ENCODE data around the gene NELFA. TPM values are rescaled to one million over a fixed set of nuclear protein-coding genes. Genes with fewer than 3 reads are reported as not detected.

The NELFA gene
- polyA plus RNA-seq, 1 donor (not counting 4 experiments of a cell fraction or from before 2014, with no cell fraction given) = 9.9 TPM

DNA sequence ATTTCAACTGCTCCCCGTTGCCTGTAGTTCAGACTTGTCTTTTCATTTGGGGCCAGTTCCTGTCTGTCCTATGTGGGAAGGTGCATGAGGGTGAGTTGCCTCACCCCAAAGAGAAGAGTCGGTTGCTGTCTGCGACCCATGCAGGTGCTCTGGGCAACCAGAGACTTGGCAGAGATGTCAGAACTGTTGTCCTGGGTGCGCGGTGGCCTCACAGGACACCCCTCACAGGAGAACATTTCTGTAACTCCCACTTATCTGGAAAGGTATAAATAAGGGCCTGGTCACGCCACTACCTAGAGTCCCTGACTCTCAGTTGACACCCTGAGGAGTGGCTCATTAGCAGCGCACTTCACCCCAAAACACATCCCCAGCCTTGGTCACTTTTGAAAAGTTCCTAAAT is 40.6 kb upstream of the NELFA start:
- H3K79me2 ChIP-seq (ENCODE audit: control insufficient read depth, insufficient read depth, low read length) = no peaks in the 10 kb centered on the region
- no peaks in the 10 kb centered on the region for H3K9me3 ChIP-seq (ENCODE audit: control insufficient read depth, low read depth, low read length)
- H3K4me3 ChIP-seq (ENCODE audit: control insufficient read depth in 2 of 3, extremely low read depth in 1 of 3, insufficient read depth in 2 of 3, low read depth in 1 of 3, low read length in 3 of 3) = no peak overlapping the region
- DNase-seq (ENCODE audit: low read depth, low spot score) = no peak
- no peak for TF ChIP-seq EZH2 (IDR thresholded peaks at IDR 0.05; ENCODE audit: low read length)
- TF ChIP-seq, protein P1, sequence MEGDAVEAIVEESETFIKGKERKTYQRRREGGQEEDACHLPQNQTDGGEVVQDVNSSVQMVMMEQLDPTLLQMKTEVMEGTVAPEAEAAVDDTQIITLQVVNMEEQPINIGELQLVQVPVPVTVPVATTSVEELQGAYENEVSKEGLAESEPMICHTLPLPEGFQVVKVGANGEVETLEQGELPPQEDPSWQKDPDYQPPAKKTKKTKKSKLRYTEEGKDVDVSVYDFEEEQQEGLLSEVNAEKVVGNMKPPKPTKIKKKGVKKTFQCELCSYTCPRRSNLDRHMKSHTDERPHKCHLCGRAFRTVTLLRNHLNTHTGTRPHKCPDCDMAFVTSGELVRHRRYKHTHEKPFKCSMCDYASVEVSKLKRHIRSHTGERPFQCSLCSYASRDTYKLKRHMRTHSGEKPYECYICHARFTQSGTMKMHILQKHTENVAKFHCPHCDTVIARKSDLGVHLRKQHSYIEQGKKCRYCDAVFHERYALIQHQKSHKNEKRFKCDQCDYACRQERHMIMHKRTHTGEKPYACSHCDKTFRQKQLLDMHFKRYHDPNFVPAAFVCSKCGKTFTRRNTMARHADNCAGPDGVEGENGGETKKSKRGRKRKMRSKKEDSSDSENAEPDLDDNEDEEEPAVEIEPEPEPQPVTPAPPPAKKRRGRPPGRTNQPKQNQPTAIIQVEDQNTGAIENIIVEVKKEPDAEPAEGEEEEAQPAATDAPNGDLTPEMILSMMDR (optimal IDR thresholded peaks at IDR 0.05 in 1 of 3, IDR thresholded peaks at IDR 0.05 in 1 of 3, conservative IDR thresholded peaks at IDR 0.05 in 1 of 3; ENCODE audit: extremely low read depth in 1 of 3, insufficient read depth in 2 of 3, low read length in 3 of 3) = no peak
- no peaks in the 10 kb centered on the region for H4K20me1 ChIP-seq (ENCODE audit: control insufficient read depth, extremely low read depth, insufficient read depth, low read length)
- peaks cover 38% of the 10 kb centered on the region for H3K27me3 ChIP-seq (ENCODE audit: control insufficient read depth, extremely low read depth, insufficient read depth, low read length)
- H2AFZ ChIP-seq (ENCODE audit: control insufficient read depth, low read length) = no peak overlapping the region
- no peak overlapping the region for H3K4me2 ChIP-seq (ENCODE audit: control insufficient read depth, extremely low read depth, insufficient read depth, low read depth, low read length)
- dilution Hi-C loops (cut with MboI; ENCODE audit: extremely low pct_ligation_motif_present, low sequenced_read_pairs) = no loop called here
- H3K9ac ChIP-seq (ENCODE audit: control insufficient read depth, extremely low read depth, insufficient read depth, low read length) = no peak overlapping the region
- no peak overlapping the region for H3K27ac ChIP-seq (ENCODE audit: control insufficient read depth, insufficient read depth, low read length)
- FAIRE-seq = no peak
- H3K9me1 ChIP-seq (ENCODE audit: control insufficient read depth, extremely low read depth, insufficient read depth, low read length) = no peaks in the 10 kb centered on the region
- no peaks in the 10 kb centered on the region for H3K4me1 ChIP-seq (ENCODE audit: control insufficient read depth, extremely low read depth, insufficient read depth, low read length)
- no peaks in the 10 kb centered on the region for H3K36me3 ChIP-seq (ENCODE audit: control insufficient read depth in 2 of 2, extremely low read depth in 1 of 2, insufficient read depth in 2 of 2, low read length in 2 of 2)

DNA sequence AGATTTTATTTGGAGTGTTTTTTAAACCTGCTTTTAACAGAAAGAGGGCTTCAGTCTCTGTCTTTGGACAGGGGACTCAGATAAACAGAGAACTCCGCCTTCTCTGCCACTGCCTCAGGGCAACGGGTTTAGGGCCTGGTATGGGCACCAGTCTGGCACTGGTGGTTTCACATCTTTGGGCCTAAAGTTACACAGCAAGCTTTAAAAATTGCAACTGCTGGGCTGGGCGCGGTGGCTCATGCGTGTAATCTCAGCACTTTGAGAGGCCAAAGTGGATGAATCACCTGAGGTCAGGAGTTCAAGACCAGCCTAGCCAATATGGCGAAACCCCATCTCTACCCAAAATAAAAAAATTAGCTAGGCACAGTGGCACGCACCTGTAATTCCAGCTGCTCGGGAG is 40.1 kb upstream of the NELFA start:
- Histone ChIP-seq H3K36me3 (ENCODE audit: control insufficient read depth in 2 of 2, extremely low read depth in 1 of 2, insufficient read depth in 2 of 2, low read length in 2 of 2) (no peaks in the 10 kb centered on the region), H3K27ac (ENCODE audit: control insufficient read depth, insufficient read depth, low read length) (no peak overlapping the region), H3K4me1 (ENCODE audit: control insufficient read depth, extremely low read depth, insufficient read depth, low read length) (no peaks in the 10 kb centered on the region), H2AFZ (ENCODE audit: control insufficient read depth, low read length) (no peak overlapping the region), H3K27me3 (ENCODE audit: control insufficient read depth, extremely low read depth, insufficient read depth, low read length) (peaks cover 32% of the 10 kb centered on the region), H3K9me3 (ENCODE audit: control insufficient read depth, low read depth, low read length) (no peaks in the 10 kb centered on the region), H4K20me1 (ENCODE audit: control insufficient read depth, extremely low read depth, insufficient read depth, low read length) (no peaks in the 10 kb centered on the region), H3K4me2 (ENCODE audit: control insufficient read depth, extremely low read depth, insufficient read depth, low read depth, low read length) (no peak overlapping the region), H3K9me1 (ENCODE audit: control insufficient read depth, extremely low read depth, insufficient read depth, low read length) (no peaks in the 10 kb centered on the region), H3K79me2 (ENCODE audit: control insufficient read depth, insufficient read depth, low read length) (no peaks in the 10 kb centered on the region), H3K9ac (ENCODE audit: control insufficient read depth, extremely low read depth, insufficient read depth, low read length) (no peak overlapping the region), H3K4me3 (ENCODE audit: control insufficient read depth in 2 of 3, extremely low read depth in 1 of 3, insufficient read depth in 2 of 3, low read depth in 1 of 3, low read length in 3 of 3) (no peak overlapping the region)
- DNase-seq (ENCODE audit: low read depth, low spot score) (no peak), FAIRE-seq (no peak)
- dilution Hi-C loops (cut with MboI; ENCODE audit: extremely low pct_ligation_motif_present, low sequenced_read_pairs) = no loop called here
- TF ChIP-seq EZH2 (IDR thresholded peaks at IDR 0.05; ENCODE audit: low read length) = no peak
- TF ChIP-seq, protein P1 (optimal IDR thresholded peaks at IDR 0.05 in 1 of 3, IDR thresholded peaks at IDR 0.05 in 1 of 3, conservative IDR thresholded peaks at IDR 0.05 in 1 of 3; ENCODE audit: extremely low read depth in 1 of 3, insufficient read depth in 2 of 3, low read length in 3 of 3) = no peak

Data from keratinocyte (primary cell).